Hair follicular keratinocyte (primary cell): ENCODE measurements around the gene FEZ2. TPM values are rescaled to one million over a fixed set of nuclear protein-coding genes. Genes with fewer than 3 reads are reported as not detected.

Experiments
- total RNA-seq: library from RNA; depleted of rRNA; stranded (reverse); fragments of >200 nt; gene quantifications from 2 replicates; pipeline ENCODE4 v1.2.3, GENCODE V29; 2015

Gene FEZ2
- total RNA-seq: 29.1 and 32.4 TPM in 2 replicates

GRCh38 chr2:36597532-36598377, at the start of gene FEZ2:
FEZ2 (minus strand) TSS chr2:36598168; CDS start chr2:36598142, 26 bp downstream.

Other genes starting within 250 kb of the FEZ2 start
- 86.2 and 90.8 TPM in 2 replicates for gene CRIM1, start 242.4 kb downstream of the FEZ2 start, total RNA-seq
- gene VIT, start 98.5 kb upstream of the FEZ2 start, total RNA-seq: 0.27 TPM in 1 of 2 replicates, not detected in the other